ENCODE results near the gene USP13.

DNA sequence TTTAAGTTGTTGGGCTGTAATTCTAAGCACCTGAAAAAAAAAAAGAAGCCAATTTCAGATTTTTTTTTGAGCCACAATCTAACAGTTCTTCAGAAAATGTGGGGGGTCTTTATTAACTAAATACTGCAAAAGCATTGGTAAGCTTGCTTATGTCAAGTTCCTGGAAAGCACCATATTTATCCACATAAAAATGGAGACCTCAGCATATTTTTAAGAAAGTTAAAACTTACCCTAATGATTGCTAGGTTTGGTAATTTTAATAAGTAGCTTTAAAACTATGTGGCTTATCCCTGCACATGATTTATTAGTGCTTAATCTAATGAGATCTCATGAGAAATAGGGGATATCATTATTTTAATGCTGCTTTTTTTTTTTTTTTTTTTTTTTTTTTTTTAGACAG, 156.8 kb downstream of the USP13 start:
- TF ChIP-seq EZH2phosphoT487 (IDR thresholded peaks at IDR 0.05; ENCODE audit: borderline replicate concordance, low read depth, low read length), result no peak
- TF ChIP-seq, protein P1, sequence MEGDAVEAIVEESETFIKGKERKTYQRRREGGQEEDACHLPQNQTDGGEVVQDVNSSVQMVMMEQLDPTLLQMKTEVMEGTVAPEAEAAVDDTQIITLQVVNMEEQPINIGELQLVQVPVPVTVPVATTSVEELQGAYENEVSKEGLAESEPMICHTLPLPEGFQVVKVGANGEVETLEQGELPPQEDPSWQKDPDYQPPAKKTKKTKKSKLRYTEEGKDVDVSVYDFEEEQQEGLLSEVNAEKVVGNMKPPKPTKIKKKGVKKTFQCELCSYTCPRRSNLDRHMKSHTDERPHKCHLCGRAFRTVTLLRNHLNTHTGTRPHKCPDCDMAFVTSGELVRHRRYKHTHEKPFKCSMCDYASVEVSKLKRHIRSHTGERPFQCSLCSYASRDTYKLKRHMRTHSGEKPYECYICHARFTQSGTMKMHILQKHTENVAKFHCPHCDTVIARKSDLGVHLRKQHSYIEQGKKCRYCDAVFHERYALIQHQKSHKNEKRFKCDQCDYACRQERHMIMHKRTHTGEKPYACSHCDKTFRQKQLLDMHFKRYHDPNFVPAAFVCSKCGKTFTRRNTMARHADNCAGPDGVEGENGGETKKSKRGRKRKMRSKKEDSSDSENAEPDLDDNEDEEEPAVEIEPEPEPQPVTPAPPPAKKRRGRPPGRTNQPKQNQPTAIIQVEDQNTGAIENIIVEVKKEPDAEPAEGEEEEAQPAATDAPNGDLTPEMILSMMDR (conservative IDR thresholded peaks at IDR 0.05; ENCODE audit: low read length), result no peak

All from OCI-LY7 (cell line).